H1 (cell line): ENCODE measurements around the gene FOLR1. TPM values are rescaled to one million over a fixed set of nuclear protein-coding genes. Genes with fewer than 3 reads are reported as not detected.

ENCODE experiments used
- CTCF ChIA-PET: fragments of 300-600 bp; sonication (Branson Sonifier 250); formaldehyde crosslinking; loops from one replicate; lab custom pipeline; 2021; ENCODE audit not compliant: partially characterized antibody; lab: Charles Lee
- POLR2A ChIA-PET: fragments of 300-600 bp; sonication (Branson Sonifier 250); formaldehyde crosslinking; loops from one replicate; lab custom pipeline; 2021; ENCODE audit warnings: inconsistent platforms; ENCODE audit not compliant: partially characterized antibody; lab: Charles Lee
- DNase-seq, 2 experiments: peaks; one replicate each; pipeline versions ENCODE4 v3.0.0 to v3.0.0-alpha.2; 2010 to 2022; ENCODE audit warnings: low spot score in 2 of 2, low read depth in 1 of 2, mixed read lengths in 1 of 2
- FAIRE-seq: peaks from 2 replicates; lab custom pipeline; 2011; peaks lifted over from hg19 to GRCh38; lab: Jason Lieb, UNC
- H2AFZ ChIP-seq: 2 replicates; pipeline ENCODE4 v1.8.1; 2012; ENCODE audit warnings: low read length, inconsistent platforms
- H2AK5ac ChIP-seq: 2 replicates; pipeline ENCODE4 v1.6.1; 2013; ENCODE audit warnings: low read depth, low read length
- H2BK120ac ChIP-seq: replicated peaks from 2 replicates; pipeline ENCODE3; 2013; ENCODE audit warnings: low read depth, low read length, inconsistent platforms
- H2BK12ac ChIP-seq: 2 replicates; pipeline ENCODE4 v1.6.1; 2013; ENCODE audit warnings: low read depth, low read length
- H2BK15ac ChIP-seq: 2 replicates; pipeline ENCODE4 v1.6.1; 2013; ENCODE audit warnings: low read length
- H2BK20ac ChIP-seq: 2 replicates; pipeline ENCODE4 v1.6.1; 2013; ENCODE audit warnings: low read length
- H2BK5ac ChIP-seq: 2 replicates; pipeline ENCODE4 v1.6.1; 2013; ENCODE audit warnings: low read depth, low read length
- H3K14ac ChIP-seq: 2 replicates; pipeline ENCODE4 v1.6.1; 2013; ENCODE audit warnings: inconsistent platforms; ENCODE audit not compliant: insufficient read length
- H3K18ac ChIP-seq: 2 replicates; pipeline ENCODE4 v1.6.1; 2013; ENCODE audit warnings: low read length; ENCODE audit errors: extremely low read depth
- H3K23ac ChIP-seq: 2 replicates; pipeline ENCODE4 v1.6.1; 2013; ENCODE audit warnings: inconsistent platforms; ENCODE audit not compliant: insufficient read length
- H3K23me2 ChIP-seq: 2 replicates; pipeline ENCODE4 v1.6.1; 2013; ENCODE audit warnings: low read depth, low read length
- H3K27ac ChIP-seq: 2 replicates; pipeline ENCODE4 v1.6.1; 2011; ENCODE audit warnings: low read depth, low read length, inconsistent platforms
- H3K27me3 ChIP-seq, 4 experiments: replicated peaks in 1 of 4; 1 replicate in 1 of 4; 2 replicates in 3 of 4; pipeline versions ENCODE4 v1.6.1 to v1.8.1; 2011 to 2013; ENCODE audit warnings: low read length in 3 of 4, mild to moderate bottlenecking in 3 of 4, inconsistent platforms in 2 of 4, mixed read lengths in 2 of 4, moderate library complexity in 1 of 4; ENCODE audit not compliant: control insufficient read depth in 3 of 4, insufficient read depth in 3 of 4; ENCODE audit errors: extremely low read depth in 1 of 4
- H3K36me3 ChIP-seq, 4 experiments: 2 replicates each; pipeline versions ENCODE4 v1.6.1 to v1.8.1; 2011 to 2013; ENCODE audit warnings: mild to moderate bottlenecking in 4 of 4, low read length in 3 of 4, moderate library complexity in 2 of 4, control low read depth in 1 of 4, inconsistent platforms in 1 of 4; ENCODE audit not compliant: insufficient read depth in 4 of 4, control insufficient read depth in 2 of 4
- H3K4ac ChIP-seq: replicated peaks from 2 replicates; pipeline ENCODE3; 2013; ENCODE audit warnings: low read length, low read depth, mixed read lengths, inconsistent platforms; ENCODE audit not compliant: insufficient read length
- H3K4me1 ChIP-seq, 4 experiments: replicated peaks in 1 of 4; 1 replicate in 1 of 4; 2 replicates in 3 of 4; pipeline versions ENCODE4 v1.6.1 to v1.8.1; 2011 to 2013; ENCODE audit warnings: low read length in 3 of 4, inconsistent platforms in 2 of 4, mixed read lengths in 1 of 4; ENCODE audit not compliant: insufficient read depth in 4 of 4, control insufficient read depth in 3 of 4
- H3K4me2 ChIP-seq, 2 experiments: 2 replicates each; pipeline versions ENCODE4 v1.6.1 to v1.8.1; 2011 to 2013; ENCODE audit warnings: low read depth in 2 of 2, low read length in 2 of 2, control low read depth in 1 of 2, inconsistent platforms in 1 of 2, mild to moderate bottlenecking in 1 of 2; ENCODE audit not compliant: insufficient read depth in 1 of 2
- H3K4me3 ChIP-seq, 4 experiments: fragments of 200-600, 300-600 bp in 1 of 4; sonication (generic), shearing (Covaris generic), sonication (Bioruptor Twin) in 1 of 4; 2 replicates each; pipeline versions ENCODE4 v1.5.1 to v1.8.1; 2011 to 2016; ENCODE audit warnings: low read length in 4 of 4, low read depth in 3 of 4, control low read depth in 2 of 4, inconsistent platforms in 2 of 4, mild to moderate bottlenecking in 2 of 4, mixed read lengths in 1 of 4, moderate library complexity in 1 of 4; ENCODE audit not compliant: insufficient read depth in 2 of 4; ENCODE audit errors: extremely low read depth in 1 of 4
- H3K56ac ChIP-seq: replicated peaks from 2 replicates; pipeline ENCODE3; 2013; ENCODE audit warnings: low read depth, mild to moderate bottlenecking, mixed read lengths, low read length, inconsistent platforms; ENCODE audit not compliant: insufficient read length
- H3K79me1 ChIP-seq: 2 replicates; pipeline ENCODE4 v1.6.1; 2013; ENCODE audit warnings: low read depth, low read length, control low read depth
- H3K79me2 ChIP-seq, 2 experiments: 2 replicates each; pipeline versions ENCODE4 v1.6.1 to v1.8.1; 2012 to 2013; ENCODE audit warnings: low read length in 2 of 2, mild to moderate bottlenecking in 2 of 2, inconsistent platforms in 1 of 2; ENCODE audit not compliant: insufficient read depth in 2 of 2, control insufficient read depth in 1 of 2
- H3K9ac ChIP-seq, 4 experiments: replicated peaks in 1 of 4; 1 replicate in 1 of 4; 2 replicates in 3 of 4; pipeline versions ENCODE4 v1.6.1 to v1.8.1; 2011 to 2013; ENCODE audit warnings: low read depth in 3 of 4, low read length in 3 of 4, control low read depth in 2 of 4, mild to moderate bottlenecking in 2 of 4, moderate library complexity in 2 of 4, inconsistent platforms in 1 of 4; ENCODE audit errors: extremely low read depth in 1 of 4
- H3K9me3 ChIP-seq, 2 experiments: 2 replicates each; pipeline versions ENCODE4 v1.6.1 to v1.8.1; 2012 to 2013; ENCODE audit warnings: mild to moderate bottlenecking in 2 of 2, moderate library complexity in 2 of 2, control low read depth in 1 of 2, inconsistent platforms in 1 of 2, low read depth in 1 of 2, low read length in 1 of 2, mixed read lengths in 1 of 2; ENCODE audit not compliant: insufficient read depth in 2 of 2
- H4K20me1 ChIP-seq, 2 experiments: replicated peaks in 1 of 2; 2 replicates each; pipeline versions ENCODE3 to v1.8.1; 2011 to 2013; ENCODE audit warnings: inconsistent platforms in 2 of 2, low read length in 2 of 2, mild to moderate bottlenecking in 1 of 2; ENCODE audit not compliant: insufficient read depth in 2 of 2, control insufficient read depth in 1 of 2
- H4K5ac ChIP-seq: 2 replicates; pipeline ENCODE4 v1.6.1; 2013; ENCODE audit warnings: low read length, low read depth, mixed read lengths, inconsistent platforms; ENCODE audit not compliant: insufficient read length
- H4K8ac ChIP-seq: 2 replicates; pipeline ENCODE4 v1.8.0; 2013; ENCODE audit warnings: mild to moderate bottlenecking, moderate library complexity, low read length, inconsistent platforms; ENCODE audit not compliant: insufficient read depth; ENCODE audit errors: extremely low read depth
- H4K91ac ChIP-seq: replicated peaks from 2 replicates; pipeline ENCODE3; 2013; ENCODE audit warnings: low read length, mixed read lengths, inconsistent platforms; ENCODE audit not compliant: insufficient read length
- BCL11A ChIP-seq, 2 experiments: IDR thresholded peaks; one replicate each; pipeline ENCODE4 v1.6.1; 2011; ENCODE audit warnings: low read depth in 2 of 2, low read length in 2 of 2, mild to moderate bottlenecking in 2 of 2
- CHD1 ChIP-seq: IDR thresholded peaks from 2 replicates; pipeline ENCODE4 v1.6.1; 2012; ENCODE audit warnings: low read depth, low read length, improper control_type of control experiment
- EGR1 ChIP-seq: IDR thresholded peaks from 2 replicates; pipeline ENCODE4 v1.6.1; 2011; ENCODE audit warnings: low read depth, low read length, borderline replicate concordance
- GTF2F1 ChIP-seq: IDR thresholded peaks from 2 replicates; pipeline ENCODE4 v1.6.1; 2012; ENCODE audit warnings: low read depth, low read length, improper control_type of control experiment, borderline replicate concordance
- KDM1A ChIP-seq: fragments of 200-600, 300-600 bp; sonication (generic); IDR thresholded peaks from 2 replicates; pipeline ENCODE4 v1.7.1; 2016; ENCODE audit warnings: mild to moderate bottlenecking, low read length, borderline replicate concordance
- NANOG ChIP-seq: IDR thresholded peaks from 2 replicates; pipeline ENCODE4 v1.6.1; 2011; ENCODE audit warnings: low read length, low read depth, mild to moderate bottlenecking, inconsistent platforms; ENCODE audit not compliant: insufficient read depth, poor library complexity, severe bottlenecking
- PHF8 ChIP-seq: fragments of 200-600 bp; sonication (generic); conservative IDR thresholded peaks from 2 replicates; pipeline ENCODE4 v1.7.1; 2012; ENCODE audit warnings: low read depth, mild to moderate bottlenecking, inconsistent platforms, low read length, moderate library complexity
- RFX5 ChIP-seq: IDR thresholded peaks from 2 replicates; pipeline ENCODE4 v1.6.1; 2011; ENCODE audit warnings: low read depth, low read length, improper control_type of control experiment, borderline replicate concordance
- SAP30 ChIP-seq: fragments of 300-600 bp; sonication (generic); IDR thresholded peaks from 2 replicates; pipeline ENCODE4 v1.7.1; 2012; ENCODE audit warnings: low read length, moderate library complexity, mild to moderate bottlenecking, inconsistent platforms; ENCODE audit not compliant: insufficient read depth, insufficient replicate concordance
- SIRT6 ChIP-seq: IDR thresholded peaks from one replicate; pipeline ENCODE4 v1.7.1; 2012; ENCODE audit warnings: low read length, inconsistent platforms
- SP2 ChIP-seq: IDR thresholded peaks from 2 replicates; pipeline ENCODE4 v1.6.1; 2012; ENCODE audit warnings: mild to moderate bottlenecking, low read length, inconsistent platforms
- TCF12 ChIP-seq: IDR thresholded peaks from 2 replicates; pipeline ENCODE4 v1.6.1; 2011; ENCODE audit warnings: low read depth, mild to moderate bottlenecking, low read length
- YY1 ChIP-seq: IDR thresholded peaks from 2 replicates; pipeline ENCODE4 v1.6.1; 2011; ENCODE audit warnings: low read depth, mild to moderate bottlenecking, low read length
- WGBS, 2 experiments: shearing (Covaris generic) in 1 of 2; methylation state at CpG; one replicate each; pipeline versions ENCODE4 v1.1.6 to v1.1.7; 2013 to 2015; ENCODE audit warnings: low lambda C conversion rate in 2 of 2, mixed read lengths in 2 of 2, inconsistent platforms in 1 of 2, low coverage in 1 of 2, missing lambda C conversion rate in 1 of 2; ENCODE audit not compliant: insufficient replicate concordance in 2 of 2, insufficient coverage in 1 of 2, insufficient read length in 1 of 2; ENCODE audit errors: extremely low coverage in 1 of 2, missing lambda C conversion rate in 1 of 2; 5-methylcytosine and 5-hydroxymethylcytosine counted together
- polyA plus RNA-seq, 7 experiments: library from polyadenylated mRNA; depleted of rRNA in 3 of 7; stranded (reverse) in 5 of 7; unstranded in 2 of 7; fragments of >200 nt in 5 of 7; fragments of 200-250 nt in 2 of 7; gene quantifications; 1 replicate in 5 of 7; 2 replicates in 1 of 7; 4 replicates in 1 of 7; pipeline versions ENCODE4 v1.2.1 to v1.2.3, GENCODE V29; 2011 to 2013; ENCODE audit warnings: missing spikeins in 2 of 7, mixed read lengths in 2 of 7
- total RNA-seq: library from RNA; stranded (reverse); fragmentation: NEBNext Ultra II Directional; extraction: Animal tissue kit (Norgen Biotek cat#: 25700); gene quantifications from 2 replicates; pipeline ENCODE4 v1.2.1, GENCODE V29; 2021

FOLR1 gene
- total and polyA plus RNA-seq, 2 of the 8 experiments (the other 6 are each of a cell fraction or from before 2014, with no cell fraction given) = 1.3 TPM; not detected in 1

DNA sequence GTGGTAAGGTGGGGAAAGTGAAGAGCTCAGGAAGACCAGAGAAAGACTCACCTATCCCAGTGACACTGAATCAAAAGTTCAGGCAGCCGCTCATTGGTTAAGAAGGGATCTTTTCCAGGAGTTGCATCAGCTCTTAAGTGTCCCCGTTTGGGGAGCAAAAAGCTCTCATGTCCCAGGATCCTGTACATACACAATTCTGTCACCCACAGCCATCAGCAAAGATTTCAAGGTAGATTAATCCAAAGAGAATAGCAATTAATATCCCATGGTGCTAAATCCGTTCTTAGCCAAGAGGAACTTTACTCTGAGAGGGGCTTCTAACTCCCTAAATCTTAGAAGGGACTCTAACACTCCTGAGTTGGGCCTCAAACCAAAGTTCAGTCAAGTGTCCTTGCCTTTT lies 37.1 kb upstream of the FOLR1 start:
- no peaks in the 10 kb centered on the region; the same call in 1 of the 2 replicates for H3K23me2 ChIP-seq
- no peak overlapping the region for H3K4me2 ChIP-seq
- H3K14ac ChIP-seq = no peak overlapping the region
- no peaks in the 10 kb centered on the region for H4K20me1 ChIP-seq
- no peaks in the 10 kb centered on the region for H3K27me3 ChIP-seq
- CTCF ChIA-PET = interaction anchor here (0.6 to 10.4 kb wide), 7 partner anchors 11 to 343 kb away, joined by 3 to 71 read pairs (median 3); no protein-coding TSS in a partner anchor
- H3K9me3 ChIP-seq = no peaks in the 10 kb centered on the region
- no peaks in the 10 kb centered on the region for H3K4me1 ChIP-seq
- no peak overlapping the region for H4K8ac ChIP-seq
- H3K79me2 ChIP-seq = no peaks in the 10 kb centered on the region
- H4K5ac ChIP-seq = no peak overlapping the region
- H2BK5ac ChIP-seq = no peak overlapping the region
- H2BK12ac ChIP-seq = no peak overlapping the region
- H3K18ac ChIP-seq = no peak overlapping the region
- DNase-seq = no peak
- no peak overlapping the region for H3K9ac ChIP-seq
- 91% methylated on average over 3 of the region's 3 CpGs; no CpG with 5 or more reads in 1 of the 2 experiments for WGBS, 2 experiments
- H3K4ac ChIP-seq = no peak overlapping the region
- no peak overlapping the region for H2BK15ac ChIP-seq
- H2BK20ac ChIP-seq = no peak overlapping the region
- no peak overlapping the region for H3K27ac ChIP-seq
- no peak overlapping the region for H2AFZ ChIP-seq
- no peak overlapping the region for H3K4me3 ChIP-seq
- H3K79me1 ChIP-seq = no peaks in the 10 kb centered on the region
- no peak overlapping the region for H4K91ac ChIP-seq
- H3K36me3 ChIP-seq = no peaks in the 10 kb centered on the region
- H3K56ac ChIP-seq = no peak overlapping the region
- H2AK5ac ChIP-seq = no peak overlapping the region
- FAIRE-seq = no peak
- no peak overlapping the region for H3K23ac ChIP-seq
- POLR2A ChIA-PET = interaction anchor here (0.6 kb wide), 1 partner anchor 1630 kb away, joined by 4 read pairs; no protein-coding TSS in a partner anchor
- no peak overlapping the region for H2BK120ac ChIP-seq
- TF ChIP-seq NANOG = no peak
- TF ChIP-seq YY1 = no peak
- no peak for TF ChIP-seq SP2
- TF ChIP-seq CHD1 = no peak
- TF ChIP-seq BCL11A (IDR thresholded peaks at IDR 0.05; ENCODE audit: low read depth in 2 of 2, low read length in 2 of 2) = no peak
- no peak for TF ChIP-seq RFX5
- TF ChIP-seq EGR1 = no peak
- TF ChIP-seq SIRT6 = no peak
- TF ChIP-seq GTF2F1 = no peak
- no peak for TF ChIP-seq TCF12
- no peak for TF ChIP-seq SAP30
- TF ChIP-seq KDM1A = no peak
- TF ChIP-seq PHF8 = no peak
